Activated naive CD4-positive, alpha-beta T cell treated with anti-CD3 and anti-CD28 coated beads for 36 hours (primary cell): Measurements from ENCODE around the gene NUCB2. TPM values are rescaled to one million over a fixed set of nuclear protein-coding genes. Genes with fewer than 3 reads are reported as not detected.
"Not testable (repeated sequence)": the region's sequence is repeated elsewhere in the genome, so short reads cannot be mapped to it uniquely, and the experiment has no call there.

Experiments used
- CTCF ChIA-PET: fragments of 350-600 bp; sonication (Branson Sonifier 250); formaldehyde crosslinking; loops from one replicate; lab custom pipeline; 2021; ENCODE audit warnings: antibody characterized with exemption; lab: Charles Lee
- DNase-seq: peaks from one replicate; pipeline ENCODE4 v3.0.0-alpha.2; 2020
- H3K27ac Mint-ChIP-seq: one replicate; pipeline ENCODE4 v1.8.0; 2021; ENCODE audit warnings: mild to moderate bottlenecking, mixed read lengths
- H3K27me3 Mint-ChIP-seq: one replicate; pipeline ENCODE4 v1.8.0; 2021; ENCODE audit warnings: low read depth, mixed read lengths
- H3K36me3 Mint-ChIP-seq: one replicate; pipeline ENCODE4 v1.8.0; 2021; ENCODE audit warnings: low read depth, mixed read lengths
- H3K4me1 Mint-ChIP-seq: one replicate; pipeline ENCODE4 v1.8.0; 2021; ENCODE audit warnings: low read depth, mixed read lengths
- H3K4me3 Mint-ChIP-seq: one replicate; pipeline ENCODE4 v1.8.0; 2021; ENCODE audit warnings: mild to moderate bottlenecking, moderate library complexity, mixed read lengths
- H3K9me3 Mint-ChIP-seq: one replicate; pipeline ENCODE4 v1.8.0; 2021; ENCODE audit warnings: mixed read lengths
- intact Hi-C: fragments of 100-400 bp; cut with micrococcal nuclease; formaldehyde crosslinking; loops from one replicate; pipeline ENCODE4 v1.15.1; 2023
- total RNA-seq, 2 experiments: library from RNA; stranded (reverse); gene quantifications; one replicate each; pipeline ENCODE4 v1.2.3, GENCODE V29; 2021

NUCB2 gene
- total RNA-seq, 2 experiments from 2014 or later, result 67.7 to 74.0 TPM

GRCh38 chr11:17250561-17251350, 25.8 kb upstream of the NUCB2 start:
- H3K9me3 Mint-ChIP-seq, result no peaks in the 10 kb centered on the region
- no peak overlapping the region for H3K4me3 Mint-ChIP-seq
- H3K27me3 Mint-ChIP-seq, result peaks cover 3% of the 10 kb centered on the region
- no peaks in the 10 kb centered on the region for H3K36me3 Mint-ChIP-seq
- no peak for DNase-seq
- no peak overlapping the region for H3K27ac Mint-ChIP-seq
- intact Hi-C loops, result no loop called here
- no peaks in the 10 kb centered on the region for H3K4me1 Mint-ChIP-seq
- CTCF ChIA-PET, result no interaction called here

GRCh38 chr11:17252704-17253103, 23.8 kb upstream of the NUCB2 start:
- no peaks in the 10 kb centered on the region for H3K9me3 Mint-ChIP-seq
- peaks cover 10% of the 10 kb centered on the region for H3K4me1 Mint-ChIP-seq
- H3K27me3 Mint-ChIP-seq, result peaks cover 3% of the 10 kb centered on the region
- H3K36me3 Mint-ChIP-seq, result no peaks in the 10 kb centered on the region
- DNase-seq, result no peak
- CTCF ChIA-PET, result no interaction called here
- intact Hi-C loops, result no loop called here
- no peak overlapping the region for H3K4me3 Mint-ChIP-seq
- no peak overlapping the region for H3K27ac Mint-ChIP-seq

DNA sequence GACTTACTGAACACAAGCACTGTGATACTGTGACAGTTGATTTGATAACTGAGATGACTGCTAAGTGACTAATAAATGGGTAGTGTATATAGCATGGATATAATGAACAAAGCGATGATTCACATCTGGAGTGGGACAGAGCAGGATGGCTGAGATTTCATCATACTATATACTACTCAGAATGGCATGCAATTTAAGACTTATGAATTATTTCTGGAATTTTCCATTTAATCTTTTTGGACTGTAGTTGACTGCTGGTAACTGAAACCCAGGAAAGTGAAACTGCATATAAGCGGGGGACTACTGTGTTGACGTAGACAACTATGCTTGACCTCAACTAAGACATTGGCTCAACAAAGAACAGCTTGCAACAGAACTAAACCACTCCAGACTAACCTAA, 20.0 kb upstream of the NUCB2 start:
- no peak overlapping the region for H3K4me3 Mint-ChIP-seq
- H3K36me3 Mint-ChIP-seq, result no peaks in the 10 kb centered on the region
- H3K27ac Mint-ChIP-seq, result no peak overlapping the region
- no peak for DNase-seq
- H3K4me1 Mint-ChIP-seq, result peaks cover 19% of the 10 kb centered on the region
- peaks cover 3% of the 10 kb centered on the region for H3K27me3 Mint-ChIP-seq
- intact Hi-C loops, result no loop called here
- H3K9me3 Mint-ChIP-seq, result no peaks in the 10 kb centered on the region
- CTCF ChIA-PET, result no interaction called here

DNA sequence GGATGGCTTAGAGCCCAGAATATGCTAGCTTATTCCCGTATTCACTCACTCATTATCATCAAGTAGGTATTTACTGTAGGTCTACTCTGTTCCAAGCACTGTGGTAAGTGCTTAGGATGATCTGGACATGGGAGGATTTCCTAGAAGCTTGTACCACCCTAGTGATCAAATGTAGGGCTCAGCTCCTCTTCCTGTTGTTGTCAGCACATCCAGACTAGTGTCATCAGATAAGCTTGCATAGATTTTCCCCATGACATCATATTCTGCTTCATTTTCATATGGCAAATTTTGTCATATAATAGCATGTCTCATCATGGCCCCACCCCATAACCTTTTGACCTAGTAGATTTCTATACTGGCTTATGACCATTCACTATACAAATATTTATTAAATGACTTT, 19.3 kb upstream of the NUCB2 start:
- Mint-ChIP-seq H3K9me3 (no peaks in the 10 kb centered on the region), H3K27ac (no peak overlapping the region), H3K27me3 (peaks cover under 1% of the 10 kb centered on the region), H3K4me3 (no peak overlapping the region), H3K4me1 (peaks cover 19% of the 10 kb centered on the region), H3K36me3 (no peaks in the 10 kb centered on the region)
- intact Hi-C loops, result no loop called here
- no peak for DNase-seq
- CTCF ChIA-PET, result interaction anchor here (0.6 kb wide), 1 partner anchor 10 kb away, joined by 3 read pairs; no protein-coding TSS in a partner anchor

DNA sequence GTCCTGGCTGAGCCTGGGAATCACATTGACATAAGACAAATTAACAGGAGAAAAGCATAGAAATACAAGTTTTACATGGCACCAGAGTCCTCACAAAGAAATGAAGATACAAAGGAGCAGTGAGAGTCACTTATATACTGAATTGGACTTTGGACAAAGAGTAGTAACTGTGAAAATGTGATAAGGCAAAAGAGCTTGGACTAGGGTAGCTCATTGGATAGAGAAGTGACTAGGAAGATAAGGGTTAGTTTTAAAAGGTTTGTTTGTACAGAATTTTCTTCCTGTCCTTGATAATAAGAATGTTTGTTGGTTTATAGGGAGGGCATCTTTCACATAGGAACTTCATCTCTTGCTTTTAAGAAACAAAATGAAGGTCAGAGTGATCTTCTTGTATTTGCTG, 17.9 kb upstream of the NUCB2 start:
- CTCF ChIA-PET, result no interaction called here

GRCh38 chr11:17259519-17259918, 17.0 kb upstream of the NUCB2 start:
- no peaks in the 10 kb centered on the region for H3K9me3 Mint-ChIP-seq
- CTCF ChIA-PET, result interaction anchor here (0.7 kb wide), 1 partner anchor 29 kb away, joined by 3 read pairs; no protein-coding TSS in a partner anchor
- H3K27ac Mint-ChIP-seq, result no peak overlapping the region
- no peaks in the 10 kb centered on the region for H3K36me3 Mint-ChIP-seq
- H3K4me1 Mint-ChIP-seq, result peaks cover 21% of the 10 kb centered on the region
- no peak for DNase-seq
- H3K27me3 Mint-ChIP-seq, result no peaks in the 10 kb centered on the region
- H3K4me3 Mint-ChIP-seq, result no peak overlapping the region
- intact Hi-C loops, result loop anchor here (1.0 kb wide), 2 partner anchors 28 to 38 kb away; no protein-coding TSS in a partner anchor

More for the DNA sequence above, 17.9 kb upstream of the NUCB2 start:
- no peaks in the 10 kb centered on the region for H3K9me3 Mint-ChIP-seq
- H3K36me3 Mint-ChIP-seq, result no peaks in the 10 kb centered on the region
- H3K27me3 Mint-ChIP-seq, result no peaks in the 10 kb centered on the region
- peaks cover 21% of the 10 kb centered on the region for H3K4me1 Mint-ChIP-seq
- no peak overlapping the region for H3K4me3 Mint-ChIP-seq
- intact Hi-C loops, result loop anchor here (1.0 kb wide), 4 partner anchors 12 to 39 kb away; partner anchors contain the start of gene NUCB2
- H3K27ac Mint-ChIP-seq, result no peak overlapping the region
- no peak for DNase-seq

DNA sequence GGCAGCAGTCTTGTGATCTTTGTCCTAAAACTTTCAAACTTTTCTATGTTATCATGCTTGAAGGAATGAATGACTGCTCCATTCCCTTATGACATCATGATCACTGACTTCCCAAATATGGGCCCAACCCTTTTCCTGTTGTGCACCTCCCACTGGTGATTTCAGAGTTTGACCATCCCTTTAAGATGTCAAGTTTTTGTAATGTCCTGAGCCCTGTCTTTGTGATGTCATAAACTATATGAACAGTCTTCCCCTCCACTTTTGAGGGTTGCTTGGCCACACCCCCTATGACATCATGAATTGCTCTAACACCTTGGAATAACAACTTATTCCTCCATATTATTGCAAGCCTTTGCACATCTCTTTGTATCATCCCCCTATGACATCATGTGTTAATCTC, 16.5 kb upstream of the NUCB2 start:
- intact Hi-C loops, result no loop called here
- no peak overlapping the region for H3K4me3 Mint-ChIP-seq
- no peaks in the 10 kb centered on the region for H3K27me3 Mint-ChIP-seq
- DNase-seq, result no peak
- H3K9me3 Mint-ChIP-seq, result no peaks in the 10 kb centered on the region
- no peak overlapping the region for H3K27ac Mint-ChIP-seq
- peaks cover 21% of the 10 kb centered on the region for H3K4me1 Mint-ChIP-seq
- no peaks in the 10 kb centered on the region for H3K36me3 Mint-ChIP-seq
- CTCF ChIA-PET, result no interaction called here

DNA sequence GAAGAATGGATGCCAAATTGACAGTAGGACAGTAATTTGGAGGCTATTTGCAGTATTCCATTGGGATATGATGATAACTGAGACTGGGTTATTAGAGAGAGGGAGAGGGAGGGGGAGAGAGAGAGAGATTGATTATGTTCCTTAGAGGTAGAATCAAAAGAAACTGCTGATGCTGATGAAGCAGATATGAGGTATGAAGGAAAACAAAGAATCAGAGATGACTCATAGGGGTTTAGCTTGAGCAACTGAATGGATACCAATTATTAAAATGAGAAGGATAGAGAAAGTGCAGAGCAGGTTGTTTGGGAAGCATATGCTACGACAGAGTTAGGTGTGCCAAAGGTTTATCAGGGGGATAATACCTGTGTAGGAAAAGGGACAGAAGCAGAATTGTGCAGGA, 12.8 kb upstream of the NUCB2 start:
- intact Hi-C loops, result no loop called here
- no peaks in the 10 kb centered on the region for H3K36me3 Mint-ChIP-seq
- H3K4me1 Mint-ChIP-seq, result peaks cover 17% of the 10 kb centered on the region
- DNase-seq, result no peak
- CTCF ChIA-PET, result no interaction called here
- no peaks in the 10 kb centered on the region for H3K27me3 Mint-ChIP-seq
- H3K9me3 Mint-ChIP-seq, result no peaks in the 10 kb centered on the region
- H3K27ac Mint-ChIP-seq, result no peak overlapping the region
- no peak overlapping the region for H3K4me3 Mint-ChIP-seq

DNA sequence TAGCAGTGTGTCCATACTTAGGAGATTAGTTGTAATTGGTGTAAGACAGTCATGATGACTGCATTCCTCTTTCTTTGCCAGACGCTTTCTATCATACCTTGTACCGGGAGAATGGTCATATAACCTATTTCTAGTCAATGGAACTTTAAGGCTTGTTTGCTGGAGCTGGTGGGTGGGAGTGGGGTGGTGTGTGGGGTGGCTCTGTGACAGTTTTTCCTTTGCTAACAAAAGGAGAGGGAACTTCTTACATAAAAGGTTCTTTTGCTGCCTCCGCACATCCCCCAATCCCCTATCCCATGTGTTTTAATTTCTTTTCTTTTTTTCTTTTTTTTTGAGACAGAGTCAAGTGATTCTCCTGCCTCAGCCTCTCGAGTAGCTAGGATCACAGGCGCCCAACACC, 9.8 kb upstream of the NUCB2 start:
- no peak for DNase-seq
- H3K27me3 Mint-ChIP-seq, result no peaks in the 10 kb centered on the region
- no peak overlapping the region for H3K4me3 Mint-ChIP-seq
- peaks cover 12% of the 10 kb centered on the region for H3K4me1 Mint-ChIP-seq
- intact Hi-C loops, result loop anchor here (1.0 to 2.0 kb wide), 2 partner anchors 10 to 36 kb away; partner anchors contain the start of gene NUCB2
- no peaks in the 10 kb centered on the region for H3K9me3 Mint-ChIP-seq
- H3K27ac Mint-ChIP-seq, result no peak overlapping the region
- H3K36me3 Mint-ChIP-seq, result no peaks in the 10 kb centered on the region
- CTCF ChIA-PET, result interaction anchor here (1.1 kb wide), 1 partner anchor 117 kb away, joined by 3 read pairs; no protein-coding TSS in a partner anchor

- peak; percentile 48 for DNase-seq
- peaks cover 12% of the 10 kb centered on the region for H3K4me1 Mint-ChIP-seq
- intact Hi-C loops, result loop anchor here (1.0 to 2.0 kb wide), 2 partner anchors 9 to 37 kb away; partner anchors contain the start of gene NUCB2
- H3K27ac Mint-ChIP-seq, result no peak overlapping the region
- no peaks in the 10 kb centered on the region for H3K36me3 Mint-ChIP-seq
- H3K9me3 Mint-ChIP-seq, result no peaks in the 10 kb centered on the region
- CTCF ChIA-PET, result interaction anchor here (0.6 to 1.1 kb wide), 3 partner anchors 11 to 116 kb away, joined by 3 to 4 read pairs (median 3); no protein-coding TSS in a partner anchor
- no peaks in the 10 kb centered on the region for H3K27me3 Mint-ChIP-seq
- H3K4me3 Mint-ChIP-seq, result no peak overlapping the region
These were observed 9.0 kb upstream of the NUCB2 start for GRCh38 chr11:17267576-17267975.

DNA sequence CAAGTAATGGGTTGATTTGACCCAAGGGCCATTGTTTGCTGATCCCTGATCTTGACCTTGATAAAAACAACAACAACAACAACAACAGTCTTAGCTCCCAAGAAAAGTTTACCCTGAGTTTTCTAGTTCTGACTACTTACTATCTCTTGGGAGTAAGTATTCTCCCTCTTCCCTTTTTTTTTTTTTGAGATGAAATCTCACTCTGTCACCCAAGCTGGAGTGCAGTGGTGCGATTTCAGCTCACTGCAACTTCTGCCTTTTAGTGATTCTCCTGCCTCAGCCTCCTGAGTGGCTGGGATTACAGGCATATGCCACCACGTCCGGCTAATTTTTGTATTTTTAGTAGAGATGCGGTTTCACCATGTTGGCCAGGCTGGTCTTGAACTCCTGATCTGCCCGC, 8.0 kb upstream of the NUCB2 start:
- H3K27ac Mint-ChIP-seq, H3K4me3 Mint-ChIP-seq, H3K27me3 Mint-ChIP-seq, intact Hi-C loops, H3K36me3 Mint-ChIP-seq, H3K9me3 Mint-ChIP-seq, DNase-seq: not testable (repeated sequence)
- CTCF ChIA-PET, result interaction anchor here (0.9 to 1.0 kb wide), 3 partner anchors 12 to 58 kb away, joined by 3 to 4 read pairs (median 3); no protein-coding TSS in a partner anchor
- peaks cover 10% of the 10 kb centered on the region for H3K4me1 Mint-ChIP-seq

GRCh38 chr11:17268902-17269301, 7.6 kb upstream of the NUCB2 start:
- no peaks in the 10 kb centered on the region for H3K36me3 Mint-ChIP-seq
- no peaks in the 10 kb centered on the region for H3K9me3 Mint-ChIP-seq
- H3K4me1 Mint-ChIP-seq, result peaks cover 10% of the 10 kb centered on the region
- H3K27me3 Mint-ChIP-seq, result no peaks in the 10 kb centered on the region
- CTCF ChIA-PET, result interaction anchor here (0.9 to 1.0 kb wide), 3 partner anchors 12 to 59 kb away, joined by 3 to 4 read pairs (median 3); no protein-coding TSS in a partner anchor
- no peak overlapping the region for H3K27ac Mint-ChIP-seq
- no peak overlapping the region for H3K4me3 Mint-ChIP-seq
- intact Hi-C loops, result no loop called here
- DNase-seq, result no peak
